CD4-positive, alpha-beta T cell treated with Interleukin-12 subunit alpha and Interleukin-12 subunit beta, for 1 hour (primary cell): ENCODE data around the gene MCF2L.
"Not testable (repeated sequence)": the region's sequence is repeated elsewhere in the genome, so short reads cannot be mapped to it uniquely, and the experiment has no call there.

Experiments
- DNase-seq: peaks from one replicate; pipeline ENCODE4 v3.0.0-alpha.2; 2020

MCF2L gene

DNA sequence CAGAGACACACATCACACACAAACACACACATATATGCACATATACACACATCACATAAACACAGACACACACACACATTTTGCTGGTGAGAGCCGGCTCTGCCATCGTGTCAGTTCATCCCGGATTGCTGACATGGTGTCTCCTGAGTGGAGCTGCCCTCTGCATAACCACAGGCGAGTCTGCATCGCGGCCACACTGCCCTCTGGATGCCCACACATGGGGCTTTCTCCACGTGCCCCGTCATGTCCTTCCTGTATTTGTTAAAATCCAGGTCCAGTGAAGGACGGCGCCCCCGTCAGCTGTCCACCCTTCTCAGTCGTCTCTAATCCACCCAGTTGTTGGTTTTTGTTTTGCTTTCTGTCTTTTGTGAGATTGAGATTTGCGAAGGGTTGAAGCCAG is 84.0 kb downstream of the MCF2L start:
- DNase-seq: no peak

DNA sequence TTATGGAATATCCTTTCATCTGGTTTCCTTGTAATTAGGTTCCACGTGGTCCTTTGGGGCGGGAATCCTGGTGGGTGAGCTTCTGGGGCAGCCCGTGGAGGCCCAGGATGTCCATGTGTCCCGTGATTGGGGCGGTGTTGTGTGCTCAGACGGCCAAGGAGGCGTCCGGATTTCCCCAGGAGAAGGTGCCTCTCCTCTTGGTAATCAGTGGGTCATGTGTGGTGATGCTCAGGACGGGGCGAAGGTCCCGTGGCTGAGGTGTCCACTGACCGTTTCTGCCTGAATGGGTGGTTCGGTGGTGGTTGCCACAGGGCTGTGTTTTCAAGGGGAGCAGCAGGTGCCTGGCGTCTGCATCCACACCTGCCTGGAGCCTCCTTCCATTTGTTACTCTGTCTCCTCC is 84.4 kb downstream of the MCF2L start:
- DNase-seq: no peak

DNA sequence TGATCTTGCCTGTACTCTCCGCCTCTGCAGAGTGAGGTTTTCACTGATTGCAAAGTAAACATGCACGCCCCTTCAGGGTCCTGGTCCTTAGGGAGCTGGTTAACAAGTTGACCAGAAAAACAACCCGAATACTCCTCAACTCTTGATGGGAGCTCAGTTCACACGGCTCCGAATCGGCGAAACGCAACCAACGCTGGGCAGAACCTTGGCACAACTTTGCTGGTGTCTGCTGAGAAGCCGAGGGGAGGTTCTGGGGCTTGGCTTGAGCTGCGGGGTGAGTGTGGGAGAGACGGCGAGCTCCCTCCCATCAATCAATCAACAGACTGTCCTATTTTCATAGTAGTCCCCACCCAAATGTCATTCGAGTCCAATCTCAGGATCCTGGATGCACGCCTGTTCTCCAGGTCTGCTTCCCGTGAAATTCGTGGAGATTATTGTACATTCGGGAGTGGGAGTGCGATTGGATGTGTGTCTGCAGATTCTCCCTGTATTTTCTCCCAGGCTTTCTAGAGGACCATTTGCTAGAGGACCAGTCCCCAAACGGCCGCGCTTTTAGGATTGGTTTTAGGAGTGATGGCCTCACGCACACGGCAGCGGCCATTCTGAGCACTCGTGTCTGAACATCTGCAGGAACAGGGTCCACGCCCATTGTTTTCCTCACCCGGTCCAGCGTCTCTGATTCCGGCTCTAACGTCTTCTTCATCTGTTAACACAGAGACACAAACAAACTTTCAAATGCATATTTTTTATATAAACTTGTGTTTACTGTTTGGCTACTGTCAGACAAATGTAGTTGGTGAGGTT is 85.0 kb downstream of the MCF2L start:
- no peak for DNase-seq

DNA sequence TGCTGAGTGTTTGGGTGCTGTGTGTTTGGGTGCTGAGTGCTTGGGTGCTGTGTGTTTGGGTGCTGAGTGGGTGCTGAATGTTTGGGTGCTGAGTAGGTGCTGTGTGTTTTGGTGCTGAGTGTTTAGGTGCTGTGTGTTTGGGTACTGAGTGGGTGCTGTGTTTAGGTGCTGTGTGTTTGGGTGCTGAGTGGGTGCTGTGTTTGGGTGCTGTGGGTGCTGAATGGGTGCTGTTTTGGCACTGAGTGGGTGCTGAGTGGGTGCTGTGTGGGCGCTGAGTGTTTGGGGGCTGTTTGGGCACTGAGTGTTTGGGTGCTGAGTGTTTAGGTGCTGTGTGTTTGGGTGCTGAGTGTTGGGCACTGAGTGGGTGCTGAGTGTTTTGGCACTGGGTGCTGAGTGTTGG is 88.1 kb downstream of the MCF2L start:
- DNase-seq: no peak

DNA sequence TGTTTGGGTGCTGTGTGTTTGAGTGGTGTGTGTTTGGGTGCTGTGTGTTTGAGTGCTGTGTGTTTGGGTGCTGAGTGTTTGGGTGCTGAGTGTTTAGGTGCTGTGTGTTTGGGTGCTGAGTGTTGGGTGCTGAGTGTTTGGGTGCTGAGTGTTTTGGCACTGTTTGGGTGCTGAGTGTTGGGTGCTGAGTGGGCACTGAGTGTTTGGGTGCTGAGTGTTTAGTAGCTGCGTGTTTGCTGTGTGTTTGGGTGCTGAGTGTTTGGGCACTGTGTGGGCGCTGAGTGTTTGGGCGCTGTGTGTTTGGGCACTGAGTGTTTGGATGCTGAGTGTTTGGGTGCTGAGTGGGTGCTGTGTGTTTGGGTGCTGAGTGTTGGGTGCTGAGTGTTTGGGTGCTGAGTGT is 88.5 kb downstream of the MCF2L start:
- not testable (repeated sequence) for DNase-seq

DNA sequence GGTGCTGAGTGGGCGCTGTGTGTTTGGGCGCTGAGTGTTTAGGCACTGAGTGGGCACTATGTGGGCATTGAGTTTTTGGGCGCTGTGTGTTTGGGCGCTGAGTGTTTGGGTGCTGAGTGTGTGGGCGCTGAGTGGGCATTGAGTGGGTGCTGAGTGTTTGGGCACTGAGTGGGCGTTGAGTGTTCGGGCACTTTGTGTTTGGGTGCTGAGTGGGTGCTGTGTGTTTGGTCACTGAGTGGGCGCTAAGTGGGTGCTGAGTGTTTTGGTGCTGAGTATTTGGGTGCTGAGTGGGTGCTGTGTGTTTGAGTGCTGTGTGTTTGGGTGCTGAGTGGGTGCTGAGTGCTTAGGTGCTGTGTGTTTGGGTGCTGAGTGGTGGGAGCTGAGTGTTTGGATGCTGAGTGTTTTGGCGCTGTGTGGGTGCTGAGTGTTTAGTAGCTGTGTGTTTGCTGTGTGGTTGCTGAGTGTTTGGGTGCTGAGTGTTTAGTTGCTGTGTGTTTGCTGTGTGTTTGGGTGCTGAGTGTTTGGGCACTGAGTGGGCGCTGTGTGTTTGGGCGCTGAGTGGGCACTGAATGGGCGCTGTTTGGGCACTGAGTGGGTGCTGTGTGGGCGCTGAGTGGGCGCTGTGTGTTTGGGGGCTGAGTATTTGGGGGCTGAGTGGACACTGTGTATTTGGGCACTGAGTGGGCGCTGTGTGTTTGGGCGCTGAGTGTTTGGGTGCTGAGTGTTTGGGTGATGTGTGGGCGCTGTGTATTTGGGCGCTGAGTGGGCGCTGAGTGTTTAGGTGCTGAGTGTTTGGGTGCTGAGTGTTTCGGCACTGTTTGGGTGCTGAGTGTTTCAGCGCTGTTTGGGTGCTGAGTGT is 89.3 kb downstream of the MCF2L start:
- DNase-seq: no peak

DNA sequence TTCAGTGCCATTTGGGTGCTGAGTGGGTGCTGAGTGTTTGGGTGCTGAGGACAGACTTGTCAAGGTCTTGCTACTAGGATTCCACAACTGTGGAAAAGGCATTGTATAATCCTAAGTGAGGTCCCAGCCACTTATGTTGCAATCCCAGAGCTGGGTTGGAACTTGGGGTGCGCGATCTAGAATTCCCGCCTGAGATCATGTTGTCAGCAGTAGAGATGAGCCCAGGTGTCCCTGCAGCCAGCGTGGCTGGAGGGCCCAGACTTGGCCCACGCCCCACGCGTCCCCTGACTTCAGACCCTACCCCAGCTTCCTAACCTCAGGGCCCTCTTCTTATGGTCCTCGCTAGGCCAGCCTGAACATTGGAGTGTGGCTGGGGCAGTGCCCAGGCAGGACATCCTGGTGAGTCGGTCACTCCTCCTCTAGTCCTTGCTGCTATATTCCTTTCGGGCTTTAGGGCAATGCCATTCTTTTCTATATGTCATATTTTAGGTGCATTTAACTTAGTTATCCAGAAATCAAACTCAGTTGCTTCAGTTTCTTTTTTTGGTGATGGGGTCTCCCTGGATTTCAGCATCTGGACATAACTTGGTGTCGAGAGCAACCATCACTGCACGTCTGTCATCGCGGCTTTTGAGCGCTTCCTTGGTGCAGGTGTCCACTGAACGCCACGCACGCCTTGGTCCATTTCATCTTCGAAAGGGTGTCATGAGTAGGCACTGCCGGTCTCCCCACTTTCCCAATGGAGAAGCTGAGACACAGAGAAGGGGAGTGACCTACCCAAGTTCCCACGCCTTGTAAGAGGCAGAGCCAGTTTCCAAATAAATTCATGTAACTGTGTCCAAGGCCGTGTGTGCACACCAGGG is 90.2 kb downstream of the MCF2L start:
- no peak for DNase-seq

DNA sequence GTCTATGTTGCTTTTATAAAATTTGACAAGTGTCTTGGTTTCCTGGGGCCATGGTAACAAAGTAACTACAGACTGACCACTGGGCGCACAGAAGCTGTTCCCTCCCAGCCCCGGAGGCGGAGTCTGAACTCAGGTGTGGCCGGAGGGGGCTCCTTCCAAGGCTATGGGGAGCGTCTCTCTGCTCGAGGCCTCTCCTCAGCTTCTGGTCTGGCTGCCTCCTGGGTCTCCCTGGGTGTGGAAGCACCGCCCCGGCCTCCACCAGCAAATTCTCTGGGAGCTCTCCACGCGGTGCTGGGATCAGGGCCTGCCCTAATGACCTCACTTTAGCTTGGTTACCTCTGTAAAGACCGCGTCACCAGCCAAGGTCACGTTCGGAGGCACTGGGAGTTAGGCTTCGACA is 90.9 kb downstream of the MCF2L start:
- no peak for DNase-seq

DNA sequence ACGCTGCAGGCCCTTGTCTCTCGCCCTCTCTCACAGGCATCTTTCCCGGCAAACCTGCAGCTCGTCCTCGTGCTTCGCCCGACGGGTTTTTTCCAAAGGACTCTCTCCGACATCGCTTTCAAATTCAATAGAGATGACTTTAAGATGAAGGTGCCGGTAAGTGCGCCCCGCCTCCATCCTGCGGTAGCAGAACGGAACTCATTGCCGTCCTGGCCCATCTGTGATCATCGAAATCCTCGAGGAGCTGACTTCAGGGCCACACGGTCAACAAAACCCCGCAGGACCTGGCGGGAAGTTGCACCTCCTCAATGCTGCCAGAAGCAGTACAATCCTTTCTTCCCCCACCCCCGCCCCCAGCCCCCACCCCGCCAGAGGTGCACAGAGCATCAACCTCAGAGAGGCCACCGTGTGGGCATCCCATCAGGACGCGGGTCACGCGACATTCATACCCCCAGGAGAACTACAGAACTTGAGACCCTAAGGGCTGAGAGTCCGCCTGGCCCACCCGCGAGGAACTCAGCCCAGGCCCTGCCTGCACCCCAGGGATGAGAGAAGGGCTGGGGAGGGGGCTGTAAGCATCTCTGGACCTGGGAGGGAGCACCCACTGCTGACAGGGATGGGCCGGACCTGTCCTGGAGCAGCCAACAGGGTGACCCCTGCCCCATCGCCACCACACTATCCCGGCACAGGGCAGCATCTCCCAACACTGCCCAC is 91.7 kb downstream of the MCF2L start:
- no peak for DNase-seq

DNA sequence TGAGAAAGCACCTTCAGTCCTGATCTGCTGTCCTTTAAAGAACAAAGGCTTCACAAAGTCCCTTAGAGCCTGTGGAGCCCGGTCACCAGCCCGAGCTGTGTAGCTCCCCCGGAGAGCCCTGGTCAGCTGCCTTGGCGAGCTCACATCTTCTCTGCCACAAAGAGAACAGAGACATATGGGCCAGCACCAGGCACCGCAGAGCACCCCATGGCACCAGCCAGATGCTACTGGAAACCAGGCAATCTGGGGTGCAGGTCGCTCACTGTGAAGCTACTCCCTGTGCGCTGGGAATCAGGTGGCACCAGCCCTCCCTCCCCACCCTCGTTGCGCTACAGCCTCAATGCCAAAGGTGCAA is 92.2 kb downstream of the MCF2L start:
- no peak for DNase-seq

DNA sequence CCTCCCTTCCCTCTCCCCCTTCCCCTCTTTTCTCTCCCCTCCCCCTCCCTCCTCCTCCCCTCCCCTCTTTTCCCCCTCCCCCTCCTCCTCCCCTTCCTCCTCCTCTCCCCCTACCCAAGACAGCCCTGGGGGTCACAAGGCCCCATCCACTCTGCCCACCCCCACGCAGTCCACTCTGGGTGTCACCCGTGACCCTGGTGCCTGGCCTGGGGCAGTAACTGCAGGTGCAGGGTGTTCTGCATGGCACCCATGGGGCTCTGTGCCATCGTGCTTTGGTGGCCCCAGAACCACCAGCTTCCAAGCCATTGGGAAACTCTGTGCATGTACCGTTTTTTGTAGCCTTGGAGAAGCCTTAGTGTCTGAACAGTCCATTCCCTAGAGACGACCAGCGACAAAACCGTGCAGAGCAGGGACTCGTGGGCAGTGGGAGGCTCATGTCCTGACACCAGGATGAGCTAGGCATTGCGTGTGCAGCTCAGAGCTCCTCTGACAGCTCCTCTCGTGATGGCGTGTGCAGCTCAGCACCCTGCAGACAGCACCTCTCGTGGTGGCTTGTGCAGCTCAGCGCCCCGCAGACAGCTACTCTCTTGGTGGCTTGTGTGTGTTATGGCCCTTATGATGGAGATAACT is 92.9 kb downstream of the MCF2L start:
- DNase-seq: no peak

DNA sequence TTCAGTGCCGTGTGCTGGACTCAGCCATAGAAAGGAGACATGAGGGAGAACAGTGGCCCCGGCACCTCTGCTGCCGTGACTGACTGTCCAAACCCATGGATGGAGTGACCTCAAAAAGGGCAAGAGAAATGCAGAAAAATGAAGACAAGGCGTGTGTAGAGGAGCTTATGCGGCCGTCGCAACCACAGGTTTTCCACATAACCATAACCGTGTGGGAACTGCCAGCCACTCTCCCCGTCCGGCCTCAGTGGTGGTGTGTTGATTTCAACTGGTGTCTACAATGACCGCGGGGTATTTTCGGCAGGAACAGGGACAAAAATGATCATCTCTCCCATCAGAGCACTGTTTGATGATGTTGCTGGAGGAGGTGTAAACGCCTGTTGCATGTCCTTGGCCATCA is 93.7 kb downstream of the MCF2L start:
- DNase-seq: no peak

DNA sequence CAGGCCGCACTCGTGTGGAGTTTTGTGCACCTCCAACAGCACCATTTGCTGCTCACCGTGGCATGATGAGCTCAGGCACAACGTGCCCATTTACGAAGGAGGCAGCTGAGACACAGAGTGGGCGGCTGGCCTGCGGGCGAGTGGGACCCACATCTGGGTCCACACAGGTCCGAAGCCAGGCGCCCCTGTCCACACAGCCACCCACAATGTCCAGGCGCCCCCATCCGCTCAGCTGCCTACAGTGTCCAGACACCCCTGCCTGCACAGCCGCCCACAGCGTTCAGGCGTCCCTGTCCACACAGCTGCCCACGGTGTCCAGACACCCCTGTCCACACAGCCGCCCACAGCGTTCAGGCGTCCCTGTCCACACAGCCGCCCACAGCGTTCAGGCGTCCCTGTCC is 94.1 kb downstream of the MCF2L start:
- no peak for DNase-seq

DNA sequence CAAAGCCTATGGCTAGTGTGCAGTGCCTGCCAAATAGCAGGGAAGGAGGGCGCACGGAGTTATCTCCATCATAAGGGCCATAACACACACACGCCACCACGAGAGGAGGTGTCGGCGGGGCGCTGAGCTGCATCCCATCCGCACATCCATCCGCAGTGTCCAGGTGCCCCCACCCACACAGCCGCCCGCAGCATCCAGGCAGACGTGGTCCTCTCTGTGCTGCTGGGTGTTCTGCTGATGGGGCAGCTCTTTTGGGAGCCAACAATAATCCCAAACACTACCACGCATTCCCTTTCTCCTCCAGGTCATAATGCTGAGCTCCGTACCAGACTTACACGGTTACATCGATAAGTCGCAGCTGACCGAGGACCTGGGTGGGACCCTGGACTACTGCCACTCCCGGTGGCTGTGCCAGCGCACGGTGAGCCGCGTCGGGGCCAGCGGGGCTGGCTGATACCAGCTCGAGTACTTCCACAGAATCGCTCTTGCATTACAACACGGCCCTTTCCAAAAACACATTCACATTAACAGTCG is 95.1 kb downstream of the MCF2L start:
- DNase-seq: no peak

DNA sequence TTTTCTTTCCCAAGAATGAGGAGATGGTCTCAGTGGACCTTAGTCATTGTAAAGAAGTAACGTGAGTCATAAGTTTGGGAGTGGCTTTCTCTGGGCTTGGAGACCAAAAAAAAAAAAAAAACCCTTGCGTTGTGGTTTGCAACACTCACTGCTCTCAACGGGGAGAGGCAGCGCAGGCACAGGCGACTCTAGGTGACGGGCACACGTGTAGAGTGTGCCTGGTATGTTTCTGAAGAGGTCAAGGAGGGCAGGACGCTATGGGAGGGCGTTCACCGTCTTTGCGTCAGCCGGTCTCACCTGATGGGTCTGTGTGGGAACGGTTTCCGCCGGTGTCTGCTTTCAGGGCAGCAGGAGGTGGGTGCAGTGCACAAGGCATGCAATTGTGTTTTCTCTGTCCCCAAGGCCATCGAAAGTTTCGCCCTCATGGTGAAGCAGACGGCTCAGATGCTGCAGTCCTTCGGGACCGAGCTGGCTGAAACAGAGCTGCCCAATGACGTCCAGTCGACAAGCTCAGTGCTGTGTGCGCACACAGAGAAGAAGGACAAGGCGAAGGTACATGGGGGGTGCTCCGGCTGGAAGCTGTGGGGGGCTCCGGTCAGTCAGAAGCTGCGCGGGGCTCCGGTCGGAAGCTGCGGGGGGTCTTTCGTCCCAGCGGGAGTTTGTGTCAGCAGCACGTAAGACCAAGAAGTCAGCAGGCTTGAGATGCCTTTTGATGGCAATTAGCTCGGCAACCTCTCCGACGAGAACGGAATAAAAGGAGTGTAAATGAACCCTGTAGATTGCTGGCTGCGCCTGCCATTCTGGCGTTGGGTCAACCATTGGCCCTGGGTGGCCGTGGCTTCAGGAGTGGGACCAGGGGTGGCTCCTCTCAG is 95.8 kb downstream of the MCF2L start:
- DNase-seq: no peak

DNA sequence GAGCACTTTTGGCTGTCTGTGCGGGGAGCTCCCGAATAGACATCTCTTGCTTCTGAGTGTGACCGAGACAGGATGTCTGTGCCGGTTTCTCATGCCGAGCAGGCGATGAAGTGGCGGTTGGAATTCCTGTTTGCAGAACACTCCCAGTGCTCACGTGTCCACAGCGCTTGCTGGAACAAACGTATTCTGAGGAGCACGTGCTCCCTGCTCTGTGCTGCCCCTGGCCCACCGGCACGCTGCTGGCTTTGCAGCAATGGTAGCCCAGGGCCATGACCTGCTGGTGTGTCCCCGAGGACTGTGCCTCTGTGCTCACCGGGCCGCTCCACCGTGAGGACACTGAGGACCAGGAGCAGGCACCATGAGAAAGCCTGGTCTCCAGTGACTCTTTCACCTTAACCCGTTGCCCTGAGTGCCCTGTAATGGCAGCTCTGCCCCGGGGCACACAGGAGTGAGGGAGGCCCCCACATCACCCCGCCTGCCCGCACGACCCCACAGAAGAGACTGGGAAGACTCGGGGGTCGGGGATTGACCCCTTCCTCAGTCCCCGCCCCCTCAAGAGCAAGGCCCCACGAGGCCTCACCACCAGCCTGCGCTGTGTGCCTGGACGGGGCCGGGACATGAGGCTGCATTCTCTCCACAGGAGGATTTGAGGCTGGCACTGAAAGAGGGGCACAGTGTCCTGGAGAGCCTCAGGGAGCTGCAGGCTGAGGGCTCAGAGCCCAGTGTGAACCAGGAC is 96.6 kb downstream of the MCF2L start:
- DNase-seq: no peak

DNA sequence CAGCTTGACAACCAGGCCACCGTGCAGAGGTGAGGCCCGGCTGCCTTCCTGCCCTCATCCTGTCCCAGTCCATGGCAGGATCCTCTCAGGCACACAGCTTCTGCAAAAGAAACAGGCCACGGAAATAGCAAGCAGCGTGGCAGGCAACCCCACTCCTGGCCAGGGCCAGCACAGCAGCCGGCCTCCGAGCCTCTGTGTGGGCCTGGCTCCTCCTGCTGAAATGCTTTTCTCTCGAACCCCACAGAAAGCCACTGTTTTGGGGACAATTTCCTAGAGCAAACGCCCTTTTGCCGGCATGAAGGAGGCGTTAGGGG is 97.1 kb downstream of the MCF2L start:
- DNase-seq: no peak

DNA sequence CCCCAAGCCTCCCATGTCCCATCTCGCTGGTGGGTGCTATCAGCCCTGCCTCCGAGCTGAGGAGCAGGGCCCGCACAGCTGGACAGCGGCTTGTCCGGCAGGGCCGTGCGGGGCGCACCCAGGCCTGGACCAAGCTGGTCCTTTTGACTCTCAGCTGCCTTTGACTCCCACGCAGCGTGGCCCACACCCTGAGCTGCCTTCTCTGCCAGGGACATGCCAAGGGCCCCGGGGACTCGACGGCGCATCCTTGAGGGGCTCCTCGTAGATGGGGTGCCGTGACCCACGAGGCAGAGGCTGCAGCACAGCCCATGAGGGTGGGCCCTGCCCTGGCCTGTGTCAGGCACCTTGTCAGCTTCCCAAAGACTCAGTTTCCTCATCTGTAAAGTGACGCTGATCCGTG is 97.7 kb downstream of the MCF2L start:
- no peak for DNase-seq

DNA sequence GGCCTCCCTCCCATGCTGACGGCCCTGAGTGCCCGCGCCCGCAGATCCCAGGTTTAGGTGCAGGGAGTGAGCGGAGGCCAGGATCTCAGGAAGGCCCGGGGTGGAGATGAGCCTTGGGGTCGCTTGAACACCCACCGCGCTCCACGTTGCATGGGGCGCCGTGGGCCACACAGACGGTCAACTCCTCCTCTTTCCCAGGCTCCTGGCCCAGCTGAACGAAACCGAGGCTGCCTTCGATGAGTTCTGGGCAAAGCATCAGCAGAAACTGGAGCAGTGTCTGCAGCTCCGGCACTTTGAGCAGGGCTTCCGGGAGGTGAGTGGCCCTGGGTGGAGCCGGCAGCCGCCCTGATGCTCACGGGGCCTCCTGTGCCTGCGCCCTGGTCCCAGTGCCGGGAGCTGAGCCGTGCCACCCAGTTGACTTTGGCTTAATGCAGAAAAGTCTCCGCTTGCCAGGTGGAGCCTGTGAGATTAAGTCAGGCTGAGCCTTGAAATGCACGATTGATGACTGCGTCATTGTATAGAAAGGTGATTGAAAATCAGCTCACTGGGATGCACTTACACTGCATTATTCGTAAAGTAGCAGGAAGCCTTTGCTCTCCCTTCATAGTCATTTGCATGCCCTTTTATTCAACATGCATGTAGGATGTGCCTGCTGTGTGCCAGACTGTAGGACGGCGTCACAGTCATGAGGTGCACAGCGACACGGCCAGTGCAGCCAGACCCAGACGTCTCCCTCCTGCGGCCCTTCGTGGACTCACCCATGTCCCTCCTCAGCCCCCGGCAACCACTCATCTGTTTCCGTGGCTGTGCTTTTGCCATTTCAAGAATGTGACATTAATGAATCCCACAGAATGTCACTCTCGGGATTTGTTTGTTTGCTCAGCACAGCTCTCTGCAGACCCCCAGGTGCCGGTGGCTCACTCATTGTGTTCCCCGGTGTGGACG is 101.1 kb downstream of the MCF2L start:
- DNase-seq: no peak
